B cell (primary cell): ENCODE results near the gene ZSCAN4. TPM values are rescaled to one million over a fixed set of nuclear protein-coding genes. Genes with fewer than 3 reads are reported as not detected.
A peak's percentile ranks its signal among the peaks of the same experiment; 100 is the strongest.

Source experiments
- ATAC-seq: fragments of 200-7000 bp; cut with Tn5 transposase; one replicate; pipeline ENCODE4 v1.10.0; 2021; ENCODE audit warnings: low read depth, mild to moderate bottlenecking, moderate number of reproducible peaks, moderate library complexity
- CTCF ChIA-PET: fragments of 350-600 bp; sonication (Branson Sonifier 250); formaldehyde crosslinking; loops from one replicate; lab custom pipeline; 2021; ENCODE audit warnings: antibody characterized with exemption, inconsistent platforms; lab: Charles Lee
- POLR2A ChIA-PET: fragments of 350-600 bp; sonication (Branson Sonifier 250); formaldehyde crosslinking; loops from one replicate; lab custom pipeline; 2021; ENCODE audit warnings: antibody characterized with exemption; lab: Charles Lee
- DNase-seq: peaks from one replicate; pipeline ENCODE4 v3.0.0; 2013
- H2AFZ ChIP-seq: 2 replicates; pipeline ENCODE4 v1.6.1; 2012; ENCODE audit warnings: mild to moderate bottlenecking, low read depth, low read length; ENCODE audit not compliant: insufficient read depth, poor library complexity, severe bottlenecking
- H3K27ac ChIP-seq, 2 donors: 1 replicate in 1 of 2; 2 replicates in 1 of 2; pipeline ENCODE4 v1.5.1; 2012 to 2013; ENCODE audit warnings: low read length in 2 of 2, mild to moderate bottlenecking in 2 of 2, moderate library complexity in 1 of 2
- H3K27me3 ChIP-seq, 4 experiments: fragments of 200-600 bp in 1 of 4; sonication (generic) in 1 of 4; replicated peaks in 1 of 4; 1 replicate in 2 of 4; 2 replicates in 2 of 4; pipeline versions ENCODE4 v1.6.1 to v1.7.0; 2013 to 2016; ENCODE audit warnings: low read length in 3 of 4, mild to moderate bottlenecking in 2 of 4, mixed read lengths in 1 of 4, moderate library complexity in 1 of 4; ENCODE audit not compliant: insufficient read depth in 4 of 4, control insufficient read depth in 3 of 4; ENCODE audit errors: control extremely low read depth in 1 of 4
- H3K36me3 ChIP-seq, 2 experiments: replicated peaks in 1 of 2; 1 replicate in 1 of 2; 2 replicates in 1 of 2; pipeline versions ENCODE4 v1.6.1 to v1.7.1; 2013; ENCODE audit warnings: low read length in 1 of 2; ENCODE audit not compliant: insufficient read depth in 2 of 2, control insufficient read depth in 1 of 2; ENCODE audit errors: control extremely low read depth in 1 of 2, extremely low read depth in 1 of 2
- H3K4me1 ChIP-seq, 2 donors: fragments of 200-600 bp in 1 of 2; sonication (generic) in 1 of 2; 1 replicate in 1 of 2; 2 replicates in 1 of 2; pipeline versions ENCODE4 v1.5.1 to v1.6.1; 2013 to 2017; ENCODE audit warnings: low read length in 2 of 2; ENCODE audit not compliant: control insufficient read depth in 2 of 2, insufficient read depth in 2 of 2
- H3K4me2 ChIP-seq: replicated peaks from 2 replicates; pipeline ENCODE3; 2012; ENCODE audit warnings: mild to moderate bottlenecking, low read depth, low read length; ENCODE audit not compliant: poor library complexity, severe bottlenecking
- H3K4me3 ChIP-seq, 5 experiments: fragments of 200-600 bp in 1 of 5; sonication (generic) in 1 of 5; 1 replicate in 3 of 5; 2 replicates in 2 of 5; pipeline versions ENCODE4 v1.5.1 to v1.7.0; 2011 to 2016; ENCODE audit warnings: low read length in 4 of 5, mild to moderate bottlenecking in 4 of 5, low read depth in 2 of 5, control low read depth in 1 of 5, moderate library complexity in 1 of 5; ENCODE audit not compliant: insufficient read depth in 1 of 5; ENCODE audit errors: control extremely low read depth in 1 of 5, extremely low read depth in 1 of 5
- H3K79me2 ChIP-seq: fragments of 200-600 bp; sonication (generic); one replicate; pipeline ENCODE4 v1.6.0; 2016; ENCODE audit warnings: low read length; ENCODE audit not compliant: control insufficient read depth, insufficient read depth
- H3K9ac ChIP-seq: fragments of 200-600 bp; sonication (generic); 2 replicates; pipeline ENCODE4 v1.6.1; 2017; ENCODE audit warnings: mild to moderate bottlenecking, low read length, moderate library complexity
- H3K9me3 ChIP-seq, 3 donors: one replicate each; pipeline versions ENCODE4 v1.6.1 to v1.7.1; 2013; ENCODE audit warnings: low read length in 2 of 3; ENCODE audit not compliant: control insufficient read depth in 2 of 3, insufficient read depth in 1 of 3; ENCODE audit errors: control extremely low read depth in 1 of 3
- H4K20me1 ChIP-seq: 2 replicates; pipeline ENCODE4 v1.6.0; 2012; ENCODE audit warnings: mild to moderate bottlenecking, low read length; ENCODE audit not compliant: insufficient read depth, control insufficient read depth, poor library complexity, severe bottlenecking
- H3K27ac Mint-ChIP-seq: one replicate; pipeline ENCODE4 v1.8.0; 2021; ENCODE audit warnings: mixed read lengths
- H3K27me3 Mint-ChIP-seq: one replicate; pipeline ENCODE4 v1.8.0; 2021; ENCODE audit warnings: mixed read lengths
- H3K4me1 Mint-ChIP-seq: one replicate; pipeline ENCODE4 v1.8.0; 2021; ENCODE audit warnings: mixed read lengths
- H3K4me3 Mint-ChIP-seq: one replicate; pipeline ENCODE4 v1.8.0; 2021; ENCODE audit warnings: mixed read lengths
- H3K9me3 Mint-ChIP-seq: one replicate; pipeline ENCODE4 v1.8.0; 2022; ENCODE audit warnings: mixed read lengths; ENCODE audit not compliant: insufficient read depth
- CTCF ChIP-seq: fragments of 200-600 bp; IDR thresholded peaks from one replicate; pipeline ENCODE4 v1.8.0; 2022; ENCODE audit warnings: antibody characterized with exemption, mild to moderate bottlenecking
- EZH2 ChIP-seq: IDR thresholded peaks from 2 replicates; pipeline ENCODE4 v1.6.1; 2012; ENCODE audit warnings: borderline replicate concordance, low read depth, mild to moderate bottlenecking, moderate library complexity, low read length; ENCODE audit not compliant: insufficient read depth, poor library complexity, severe bottlenecking
- WGBS: methylation state at CpG from one replicate; pipeline ENCODE4 v1.1.5; 2013; ENCODE audit warnings: missing lambda C conversion rate; ENCODE audit not compliant: insufficient coverage; 5-methylcytosine and 5-hydroxymethylcytosine counted together
- intact Hi-C: fragments of 100-400 bp; cut with micrococcal nuclease; formaldehyde crosslinking; loops from one replicate; pipeline ENCODE4 v1.10.0; 2022
- polyA plus RNA-seq: library from polyadenylated mRNA; depleted of rRNA; stranded (reverse); fragments of >200 nt; gene quantifications from 2 replicates; pipeline ENCODE4 v1.2.3, GENCODE V29; 2012
- total RNA-seq, 2 donors: library from RNA; stranded (reverse); fragments of 120-200 nt in 1 of 2; gene quantifications; 1 replicate in 1 of 2; 2 replicates in 1 of 2; pipeline versions ENCODE4 v1.2.3 to v1.2.4, GENCODE V29; 2013 to 2022

Gene ZSCAN4
- total and polyA plus RNA-seq, 2 donors (not counting 1 experiment from before 2014, with no cell fraction given), result not detected

- DNase-seq (no peak), ATAC-seq (no peak)
- H3K27me3 Mint-ChIP-seq, result no peaks in the 10 kb centered on the region
- H3K4me1 Mint-ChIP-seq, result peaks cover 22% of the 10 kb centered on the region
- no peaks in the 10 kb centered on the region for H3K27me3 ChIP-seq
- H4K20me1 ChIP-seq, result no peaks in the 10 kb centered on the region
- peak overlapping the region; percentile 90 for H3K9ac ChIP-seq
- CTCF ChIA-PET, result interaction anchor here (1.0 to 1.5 kb wide), 3 partner anchors 48 to 775 kb away, joined by 3 to 4 read pairs (median 3); partner anchors contain the start of genes ZNF551 and ZNF584
- 79% methylated on average over 5 of the region's 6 CpGs for WGBS
- peak overlapping the region; percentile 67 to 95 (median 84) for H3K4me3 ChIP-seq
- POLR2A ChIA-PET, result interaction anchor here (1.0 to 1.2 kb wide), 3 partner anchors 15 to 549 kb away, joined by 3 to 5 read pairs (median 3); partner anchors contain the start of genes ZNF134 and ZNF274
- H2AFZ ChIP-seq, result peak overlapping the region; percentile 100
- peaks cover 4 to 31% of the 10 kb centered on the region in 2 experiments for H3K36me3 ChIP-seq
- peaks cover 11 to 17% of the 10 kb centered on the region in 2 donors for H3K4me1 ChIP-seq
- TF ChIP-seq EZH2 (no peak), CTCF (no peak)
- H3K9me3 ChIP-seq, result peaks cover 5 to 21% (median 8%) of the 10 kb centered on the region in 3 donors
- intact Hi-C loops, result loop anchor here (1.0 to 10.0 kb wide), 10 partner anchors 19 to 645 kb away; partner anchors contain the start of genes ZNF134, ZNF416, ZNF419 and ZNF530
- H3K27ac Mint-ChIP-seq, result peak overlapping the region; percentile 88
- peak overlapping the region; percentile 94 for H3K4me2 ChIP-seq
- H3K9me3 Mint-ChIP-seq, result peaks cover 17% of the 10 kb centered on the region
- H3K79me2 ChIP-seq, result peaks cover 17% of the 10 kb centered on the region
- H3K4me3 Mint-ChIP-seq, result peak overlapping the region; percentile 92
- no peak overlapping the region for H3K27ac ChIP-seq
Measured at GRCh38 chr19:57633832-57634131, 35.0 kb upstream of the ZSCAN4 start.

GRCh38 chr19:57637379-57637778 is 31.4 kb upstream of the ZSCAN4 start:
- ChIA-PET POLR2A (no interaction called here), CTCF (no interaction called here)
- H3K36me3 ChIP-seq, result peaks cover 27 to 66% of the 10 kb centered on the region in 2 experiments
- peaks cover 29% of the 10 kb centered on the region for H3K9me3 Mint-ChIP-seq
- no peaks in the 10 kb centered on the region for H3K27me3 ChIP-seq
- H3K27ac Mint-ChIP-seq, result no peak overlapping the region
- peaks cover 22% of the 10 kb centered on the region for H3K4me1 Mint-ChIP-seq
- no peaks in the 10 kb centered on the region for H4K20me1 ChIP-seq
- no peak overlapping the region for H2AFZ ChIP-seq
- H3K4me3 ChIP-seq, result no peak overlapping the region
- no peak overlapping the region for H3K4me3 Mint-ChIP-seq
- ATAC-seq (no peak), DNase-seq (no peak)
- H3K9me3 ChIP-seq, result peaks cover 17 to 53% (median 22%) of the 10 kb centered on the region in 3 donors
- no peak overlapping the region for H3K9ac ChIP-seq
- intact Hi-C loops, result loop anchor here (10.0 kb wide), 2 partner anchors 107 to 177 kb away; partner anchors contain the start of genes ZNF552 and ZNF776
- peaks cover 17% of the 10 kb centered on the region for H3K79me2 ChIP-seq
- H3K27me3 Mint-ChIP-seq, result no peaks in the 10 kb centered on the region
- 67% methylated on average over 3 of the region's 4 CpGs for WGBS
- H3K4me2 ChIP-seq, result no peak overlapping the region
- H3K4me1 ChIP-seq, result peaks cover 11 to 17% of the 10 kb centered on the region in 2 donors
- no peak overlapping the region for H3K27ac ChIP-seq
- TF ChIP-seq EZH2, result no peak
- TF ChIP-seq CTCF, result no peak
